GM18511 (cell line): ENCODE measurements around the gene PPA1.
"Not testable (repeated sequence)": the region's sequence is repeated elsewhere in the genome, so short reads cannot be mapped to it uniquely, and the experiment has no call there.

Experiments used
- ATAC-seq: cut with Tn5 transposase; IDR thresholded peaks from one replicate; pipeline ENCODE4 v1.9.1; 2021; ENCODE audit warnings: mild to moderate bottlenecking, moderate library complexity; ENCODE audit not compliant: unreplicated experiment

The PPA1 gene

DNA sequence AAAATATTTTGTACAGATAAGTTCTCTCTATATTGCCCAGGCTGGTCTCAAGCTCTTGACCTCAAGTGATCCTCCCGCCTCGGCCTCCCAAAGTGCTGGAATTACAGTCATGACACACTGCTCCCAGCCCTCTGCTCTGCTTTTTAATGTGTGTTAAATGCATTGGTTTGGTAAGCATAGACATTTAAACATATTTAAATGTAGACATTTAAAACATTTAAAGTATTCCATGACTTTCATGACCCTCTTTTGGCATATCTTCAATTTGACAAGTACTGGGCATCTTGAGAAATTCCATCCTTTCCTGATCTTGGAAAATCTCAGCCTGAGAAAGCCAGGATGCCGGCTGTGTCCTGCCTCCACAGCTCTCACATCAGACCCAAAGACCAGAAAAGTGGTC is 57.7 kb downstream of the PPA1 start:
- ATAC-seq: no peak

DNA sequence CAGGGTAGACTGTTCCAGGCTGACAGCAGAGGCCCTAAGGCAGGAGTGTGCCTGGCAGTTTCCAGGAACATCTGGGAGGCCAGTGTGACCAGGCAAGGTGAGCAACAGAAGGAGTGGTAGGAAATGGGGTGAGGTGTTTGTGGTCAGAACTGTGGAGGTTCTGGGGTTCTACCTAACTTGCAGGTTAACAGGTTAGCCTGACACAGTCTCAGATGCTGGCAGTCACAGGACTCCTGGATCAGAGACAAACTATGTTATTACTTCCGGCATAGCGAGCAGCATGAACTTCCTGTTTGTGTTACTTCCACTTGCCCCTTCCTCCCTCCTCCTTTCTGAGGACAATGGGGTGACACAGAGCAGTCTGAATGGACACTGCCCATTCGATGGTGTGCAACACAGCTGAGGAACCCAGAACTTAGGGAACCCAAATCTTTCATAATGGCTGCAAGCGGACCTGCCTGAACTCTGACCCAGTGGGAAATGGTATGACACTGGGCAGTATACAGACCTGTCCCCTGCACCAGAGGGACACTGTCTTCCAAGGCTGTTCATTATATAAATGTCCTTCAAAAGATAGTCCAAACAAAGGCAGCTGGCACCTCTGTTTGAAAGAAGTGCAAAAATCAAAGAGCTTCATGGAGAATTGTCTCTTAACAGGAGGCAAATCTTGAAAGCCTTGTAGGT is 59.0 kb downstream of the PPA1 start:
- ATAC-seq: no peak

DNA sequence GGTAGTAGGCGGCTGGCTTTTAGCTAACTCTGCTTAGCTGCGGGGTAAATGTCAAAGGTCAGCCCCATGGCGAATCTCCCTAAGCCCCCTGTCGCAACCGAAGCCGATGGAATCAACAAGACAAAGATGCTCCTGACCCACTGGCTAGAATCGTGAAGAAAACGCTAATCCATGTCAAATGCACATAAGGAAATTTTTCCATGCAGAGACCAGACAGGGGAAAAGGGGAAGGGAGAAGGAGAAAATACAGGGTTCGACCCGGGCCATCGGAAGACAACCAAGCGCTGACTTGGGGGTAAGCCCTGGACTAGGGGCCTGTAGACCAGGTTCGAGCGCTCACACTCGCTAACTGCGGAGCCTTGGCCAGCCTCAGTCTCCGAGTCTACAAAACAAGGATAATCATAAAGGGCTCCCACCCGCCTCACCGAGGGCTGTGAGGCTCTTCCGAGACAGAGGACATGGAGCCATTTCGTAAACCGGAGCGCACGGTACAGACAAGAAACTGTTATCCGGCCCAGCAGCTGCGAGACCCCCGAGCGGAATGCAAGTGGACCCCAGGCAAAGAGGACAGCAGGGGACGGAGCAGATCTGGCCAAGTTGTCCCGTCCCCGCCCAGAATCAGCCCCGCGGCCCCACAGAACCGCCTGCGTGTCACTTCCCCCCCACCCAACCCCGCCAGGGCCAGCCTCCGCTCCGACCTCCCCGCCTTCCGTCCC is 63.4 kb downstream of the PPA1 start:
- peak; percentile 17 for ATAC-seq

DNA sequence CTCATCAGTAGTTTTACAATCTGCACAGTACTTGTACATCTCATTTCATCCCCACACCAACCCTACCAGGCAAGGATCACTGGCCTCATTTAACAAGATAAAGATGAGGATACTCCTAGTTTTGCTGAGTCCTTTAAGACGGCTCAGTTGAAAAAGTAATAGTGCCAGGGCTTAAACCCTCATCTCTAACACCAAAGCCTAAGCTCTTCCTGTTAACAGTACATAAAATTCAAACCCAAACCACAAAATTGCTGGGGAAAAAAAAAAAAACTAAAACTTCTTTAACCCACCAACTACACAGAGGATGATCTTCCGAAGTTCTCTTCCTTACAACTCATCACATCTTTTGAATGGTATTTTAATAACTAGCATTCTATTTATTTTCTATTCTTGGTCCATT is 64.2 kb downstream of the PPA1 start:
- ATAC-seq: no peak

DNA sequence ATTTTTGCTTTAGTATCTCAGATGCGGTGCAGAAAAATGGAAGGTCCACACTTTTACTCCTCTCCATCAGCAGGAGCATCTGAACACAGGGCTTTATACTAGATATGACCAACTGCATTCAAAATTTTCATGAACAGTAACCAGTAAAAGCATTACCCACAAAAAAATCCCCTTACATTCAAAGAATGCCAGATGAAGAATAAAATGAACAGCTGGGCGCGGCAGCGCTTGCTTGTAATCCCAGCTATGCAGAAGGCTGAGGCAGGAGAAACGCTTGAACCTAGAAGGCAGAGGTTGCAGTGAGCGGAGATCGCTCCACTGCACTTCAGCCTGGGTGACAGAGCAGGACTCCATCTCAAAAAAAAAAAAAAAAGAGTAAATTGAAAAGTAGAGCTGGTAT is 66.0 kb downstream of the PPA1 start:
- ATAC-seq: no peak

DNA sequence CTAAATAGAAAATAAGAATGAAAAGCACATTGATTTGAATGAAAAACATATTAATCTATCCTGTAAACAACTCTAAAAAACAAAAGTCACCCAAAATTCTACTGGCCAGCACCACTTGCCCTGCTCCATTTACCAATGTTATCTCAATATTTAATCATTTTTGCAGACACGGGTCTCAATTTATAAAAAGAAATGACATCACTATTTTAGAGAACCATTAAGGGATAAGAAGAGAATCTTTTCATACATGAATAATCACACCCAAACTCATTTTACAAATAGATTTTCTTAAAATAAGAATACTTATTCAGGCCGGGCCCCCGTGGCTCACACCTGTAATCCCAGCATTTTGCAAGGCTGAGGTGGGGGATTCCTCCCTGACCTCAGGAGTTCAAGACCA is 66.8 kb downstream of the PPA1 start:
- no peak for ATAC-seq

DNA sequence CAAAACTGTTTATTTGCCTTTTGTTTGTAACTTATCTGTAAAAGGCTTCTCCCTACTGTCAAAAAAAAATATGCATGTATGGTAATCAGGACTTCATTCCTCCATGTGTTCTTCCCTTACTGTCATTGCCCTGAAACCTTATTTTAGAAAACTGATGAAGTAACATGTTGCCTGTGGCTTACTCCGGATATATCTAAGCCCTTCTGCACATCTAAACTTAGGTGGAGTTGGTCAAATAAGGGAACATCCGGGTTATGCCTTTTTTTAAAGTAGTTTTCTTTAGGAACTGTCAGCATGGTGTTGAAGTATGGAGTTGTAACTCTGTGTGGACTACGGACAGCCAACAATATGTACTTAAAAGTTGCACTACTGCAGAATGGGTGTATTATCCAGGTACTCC is 69.1 kb downstream of the PPA1 start:
- no peak for ATAC-seq

DNA sequence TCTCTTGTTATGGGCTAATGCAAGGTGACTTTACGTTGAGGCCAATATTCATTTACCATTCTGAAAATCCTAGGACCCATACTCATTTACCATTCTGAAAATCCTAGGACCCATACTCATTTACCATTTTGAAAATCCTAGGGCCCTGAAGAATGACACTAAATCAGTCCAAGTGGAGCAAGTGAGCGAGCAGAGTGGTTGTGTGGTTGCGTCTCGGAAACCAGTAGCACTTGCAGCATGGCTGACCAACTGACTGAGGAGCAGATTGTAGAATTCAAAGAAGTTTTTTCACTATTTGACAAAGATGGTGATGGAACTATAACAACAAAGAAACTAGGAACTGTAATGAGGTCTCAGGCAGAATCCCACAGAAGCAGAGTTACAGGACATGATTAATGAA is 69.8 kb downstream of the PPA1 start:
- no peak for ATAC-seq

DNA sequence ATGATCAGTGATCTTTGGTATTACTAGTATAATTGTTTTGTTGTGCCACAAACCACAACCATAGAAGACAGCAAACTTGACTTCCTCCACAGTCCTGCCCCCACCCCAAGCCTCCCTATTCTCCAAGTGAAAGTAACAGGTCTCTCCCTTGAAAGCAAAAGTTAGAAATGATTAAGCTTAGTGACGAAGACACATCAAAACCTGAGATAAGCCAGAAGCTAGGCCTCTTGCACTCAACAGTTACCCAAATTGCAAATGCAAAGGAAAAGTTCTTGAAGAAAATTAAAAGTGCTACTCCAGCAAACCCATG is 70.4 kb downstream of the PPA1 start:
- ATAC-seq: peak; percentile 93

DNA sequence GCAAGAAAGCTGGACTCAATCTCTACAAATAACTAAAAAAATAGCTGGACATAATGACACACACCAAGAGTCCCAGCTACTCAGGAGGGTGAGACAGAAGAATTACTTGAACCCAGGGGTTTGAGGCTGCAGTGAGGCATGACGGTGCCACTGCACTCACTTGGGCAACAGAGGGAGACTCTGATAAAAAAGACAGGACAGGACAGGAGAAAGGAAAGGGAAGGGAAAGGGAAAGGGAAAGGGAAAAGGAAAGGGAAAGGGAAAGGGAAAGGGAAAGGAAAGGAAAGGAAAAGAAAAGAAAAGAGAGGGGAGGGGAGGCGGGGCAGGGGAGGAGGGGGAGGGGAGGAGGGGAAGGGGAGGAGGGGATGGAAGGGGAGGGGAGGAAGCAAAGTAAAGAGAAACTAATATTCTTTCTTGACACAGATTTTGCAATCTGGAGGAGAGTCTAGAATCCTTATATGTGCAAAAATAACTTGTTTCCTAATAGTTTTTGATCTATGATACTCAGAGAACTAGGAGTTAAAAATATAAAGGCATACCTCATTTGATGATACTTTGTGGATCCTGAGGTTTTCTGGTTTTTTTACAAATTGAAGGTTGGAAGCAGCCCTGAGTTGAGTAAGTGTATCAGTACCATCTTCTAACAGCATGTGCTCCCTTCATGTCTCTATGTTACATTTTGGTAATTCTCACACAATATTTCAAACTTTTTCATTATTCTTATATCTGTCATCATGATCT is 70.9 kb downstream of the PPA1 start:
- peak; percentile 36 for ATAC-seq

DNA sequence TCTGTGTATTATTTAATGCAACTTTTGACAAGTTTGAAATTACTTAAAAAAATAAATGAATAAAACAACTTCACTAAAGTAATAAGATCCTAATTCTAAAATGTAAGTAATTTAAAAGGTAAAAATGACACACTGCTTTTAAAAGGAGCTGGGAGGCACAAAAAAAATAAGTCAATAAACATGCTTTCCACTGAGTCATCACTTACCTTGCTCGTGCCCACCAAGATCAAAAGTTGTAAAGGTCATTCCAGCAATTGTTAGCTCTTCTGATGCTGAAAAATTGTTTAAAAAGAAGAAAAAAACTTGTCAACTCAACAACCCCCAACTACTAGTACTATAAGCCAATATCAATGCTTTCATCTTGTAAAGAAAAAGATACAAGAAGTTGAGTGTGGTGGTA is 72.4 kb downstream of the PPA1 start:
- no peak for ATAC-seq

DNA sequence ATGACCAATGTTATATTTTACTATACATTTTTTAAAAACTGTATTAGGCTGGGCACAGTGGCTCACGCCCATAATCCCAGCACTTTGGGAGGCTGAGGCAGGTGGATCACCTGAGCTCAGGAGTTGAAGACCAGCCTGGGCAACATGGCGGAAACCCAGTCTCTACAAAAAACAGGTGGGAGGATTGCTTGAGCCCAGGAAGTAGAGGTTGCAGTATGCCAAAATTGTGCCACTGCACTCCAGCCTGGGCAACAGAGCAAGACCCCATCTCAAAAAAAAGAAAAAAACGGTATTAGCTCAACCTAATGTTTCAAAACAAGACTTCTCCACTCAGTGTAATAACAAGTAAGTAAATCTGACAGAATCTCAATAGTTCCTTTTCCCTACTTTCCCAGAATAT is 73.9 kb downstream of the PPA1 start:
- not testable (repeated sequence) for ATAC-seq

DNA sequence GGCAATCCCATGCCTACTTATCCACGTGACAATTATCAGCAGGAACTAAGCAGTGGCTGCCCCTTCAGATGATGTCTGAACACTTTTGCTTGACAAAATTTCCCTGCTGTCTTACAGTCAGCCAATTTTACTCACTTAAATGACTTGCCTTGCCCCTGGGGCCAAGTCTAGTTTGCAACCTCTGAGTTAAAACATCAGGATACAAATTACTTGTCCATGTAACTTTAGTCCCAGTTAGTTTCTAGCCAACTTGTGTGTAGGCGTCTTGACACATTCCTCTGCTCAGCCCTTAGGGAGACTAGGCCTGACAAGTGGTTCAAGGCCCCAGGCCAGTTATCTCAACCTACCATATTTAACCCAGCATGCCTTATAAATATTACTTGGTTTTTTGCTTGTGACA is 75.1 kb downstream of the PPA1 start:
- ATAC-seq: no peak

DNA sequence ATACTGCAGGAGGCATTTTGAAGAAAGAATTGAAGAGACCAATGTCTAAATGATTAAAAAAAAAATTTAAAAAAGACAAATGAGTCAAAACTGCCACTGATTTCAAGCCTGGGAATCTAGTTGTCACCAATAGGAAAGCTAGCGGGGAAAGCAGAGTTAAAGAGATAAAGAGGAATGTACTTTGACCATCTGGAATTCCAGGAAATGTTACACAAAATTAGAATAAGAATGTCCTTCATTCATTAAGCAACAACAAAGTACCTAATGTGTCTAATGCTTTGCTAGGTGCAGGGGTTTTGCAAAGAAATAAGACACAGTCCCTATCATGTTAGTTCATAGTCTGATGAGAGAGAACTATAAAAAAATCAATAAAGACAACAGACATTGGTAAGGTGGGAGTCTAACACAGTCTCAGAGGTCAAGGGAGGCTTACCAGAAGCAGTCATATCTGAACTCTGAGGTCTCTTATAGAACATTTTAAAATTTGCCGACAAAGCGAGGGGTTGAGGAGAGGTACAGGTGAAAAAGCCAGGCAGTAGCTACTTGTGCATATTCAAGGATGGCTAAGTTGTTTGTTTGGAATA is 77.9 kb downstream of the PPA1 start:
- no peak for ATAC-seq
